ENCODE results near the gene IPCEF1.
A peak's percentile ranks its signal among the peaks of the same experiment; 100 is the strongest.
"Not testable (repeated sequence)": the region's sequence is repeated elsewhere in the genome, so short reads cannot be mapped to it uniquely, and the experiment has no call there.

Gene IPCEF1

GRCh38 chr6:154223296-154223695, 133.3 kb downstream of the IPCEF1 start:
- no peak for DNase-seq (ENCODE audit: low read depth, low spot score)

- DNase-seq (ENCODE audit: low read depth, low spot score): no peak
Observed at GRCh38 chr6:154222716-154223115, 133.9 kb downstream of the IPCEF1 start.

GRCh38 chr6:154219250-154219649, 137.4 kb downstream of the IPCEF1 start:
- peak; percentile 5 for DNase-seq (ENCODE audit: low read depth, low spot score)

- DNase-seq (ENCODE audit: low read depth, low spot score): no peak
Observed at GRCh38 chr6:154218787-154219186, 137.8 kb downstream of the IPCEF1 start.

GRCh38 chr6:154218301-154218700, 138.3 kb downstream of the IPCEF1 start:
- no peak for DNase-seq (ENCODE audit: low read depth, low spot score)

- DNase-seq (ENCODE audit: low read depth, low spot score): no peak
Observed at GRCh38 chr6:154213782-154214181, 142.8 kb downstream of the IPCEF1 start.

- no peak for DNase-seq (ENCODE audit: low read depth, low spot score)
Observed at GRCh38 chr6:154210678-154211077, 145.9 kb downstream of the IPCEF1 start.

GRCh38 chr6:154209555-154209954, 147.0 kb downstream of the IPCEF1 start:
- DNase-seq (ENCODE audit: low read depth, low spot score): no peak

GRCh38 chr6:154206996-154207395, 149.6 kb downstream of the IPCEF1 start:
- DNase-seq (ENCODE audit: low read depth, low spot score): no peak

GRCh38 chr6:154206141-154206540, 150.5 kb downstream of the IPCEF1 start:
- no peak for DNase-seq (ENCODE audit: low read depth, low spot score)

- DNase-seq (ENCODE audit: low read depth, low spot score): no peak
Observed at GRCh38 chr6:154202958-154203357, 153.6 kb downstream of the IPCEF1 start.

- no peak for DNase-seq (ENCODE audit: low read depth, low spot score)
Observed at GRCh38 chr6:154202339-154202738, 154.3 kb downstream of the IPCEF1 start.

GRCh38 chr6:154201688-154202087, 154.9 kb downstream of the IPCEF1 start:
- not testable (repeated sequence) for DNase-seq (ENCODE audit: low read depth, low spot score)

- DNase-seq (ENCODE audit: low read depth, low spot score): no peak
Observed at GRCh38 chr6:154197196-154197860, 159.3 kb downstream of the IPCEF1 start.

- DNase-seq (ENCODE audit: low read depth, low spot score): no peak
Observed at GRCh38 chr6:154196333-154196885, 160.2 kb downstream of the IPCEF1 start.

GRCh38 chr6:154187714-154188113, 168.9 kb downstream of the IPCEF1 start:
- DNase-seq (ENCODE audit: low read depth, low spot score): no peak

- no peak for DNase-seq (ENCODE audit: low read depth, low spot score)
Observed at GRCh38 chr6:154187203-154187602, 169.4 kb downstream of the IPCEF1 start.

- no peak for DNase-seq (ENCODE audit: low read depth, low spot score)
Observed at GRCh38 chr6:154179434-154179833, 177.2 kb downstream of the IPCEF1 start.

- peak; percentile 58 for DNase-seq (ENCODE audit: low read depth, low spot score)
Observed at GRCh38 chr6:154172393-154172792, 184.2 kb downstream of the IPCEF1 start.

- no peak for DNase-seq (ENCODE audit: low read depth, low spot score)
Observed at GRCh38 chr6:154170106-154170505, 186.5 kb downstream of the IPCEF1 start.

GRCh38 chr6:154169193-154169847, 187.3 kb downstream of the IPCEF1 start:
- no peak for DNase-seq (ENCODE audit: low read depth, low spot score)

GRCh38 chr6:154167126-154167525, 189.5 kb downstream of the IPCEF1 start:
- DNase-seq (ENCODE audit: low read depth, low spot score): no peak

- peak; percentile 44 for DNase-seq (ENCODE audit: low read depth, low spot score)
Observed at GRCh38 chr6:154166140-154166539, 190.5 kb downstream of the IPCEF1 start.
